H4 (cell line): ENCODE measurements around the gene CRACR2A. TPM values are rescaled to one million over a fixed set of nuclear protein-coding genes. Genes with fewer than 3 reads are reported as not detected.

Source experiments
- DNase-seq: peaks from one replicate; pipeline ENCODE4 v3.0.0-alpha.2; 2015; ENCODE audit warnings: low spot score
- total RNA-seq: library from RNA; depleted of rRNA; stranded (reverse); fragments of >200 nt; shearing (Covaris generic); gene quantifications from 2 replicates; pipeline ENCODE4 v1.2.3, GENCODE V29; 2014

The CRACR2A gene
- total RNA-seq, 1 experiment from 2014 or later: 0.10 TPM

GRCh38 chr12:3725388-3726115, 27.4 kb downstream of the CRACR2A start:
- DNase-seq: no peak

GRCh38 chr12:3723916-3724805, 28.7 kb downstream of the CRACR2A start:
- no peak for DNase-seq

GRCh38 chr12:3722368-3722767, 30.5 kb downstream of the CRACR2A start:
- DNase-seq: no peak

GRCh38 chr12:3720772-3721171, 32.1 kb downstream of the CRACR2A start:
- no peak for DNase-seq

GRCh38 chr12:3718100-3718499, 34.8 kb downstream of the CRACR2A start:
- no peak for DNase-seq

- no peak for DNase-seq
Measured at GRCh38 chr12:3717283-3717898, 35.5 kb downstream of the CRACR2A start.

- no peak for DNase-seq
Measured at GRCh38 chr12:3715999-3716398, 36.9 kb downstream of the CRACR2A start.

- no peak for DNase-seq
Measured at GRCh38 chr12:3713947-3714346, 39.0 kb downstream of the CRACR2A start.

- no peak for DNase-seq
Measured at GRCh38 chr12:3713483-3713882, 39.4 kb downstream of the CRACR2A start.

GRCh38 chr12:3712209-3712992, 40.5 kb downstream of the CRACR2A start:
- no peak for DNase-seq

- no peak for DNase-seq
Measured at GRCh38 chr12:3705354-3705675, 47.6 kb downstream of the CRACR2A start.

GRCh38 chr12:3704512-3705353, 48.2 kb downstream of the CRACR2A start:
- no peak for DNase-seq

- DNase-seq: no peak
Measured at GRCh38 chr12:3700861-3701260, 52.0 kb downstream of the CRACR2A start.

GRCh38 chr12:3698218-3698974, 54.5 kb downstream of the CRACR2A start:
- DNase-seq: peak; percentile 88

- DNase-seq: peak; percentile 25
Measured at GRCh38 chr12:3697311-3697870, 55.5 kb downstream of the CRACR2A start.

GRCh38 chr12:3694673-3695072, 58.2 kb downstream of the CRACR2A start:
- no peak for DNase-seq

GRCh38 chr12:3692616-3693365, 60.1 kb downstream of the CRACR2A start:
- no peak for DNase-seq

- no peak for DNase-seq
Measured at GRCh38 chr12:3686463-3686862, 66.4 kb downstream of the CRACR2A start.

- DNase-seq: no peak
Measured at GRCh38 chr12:3685830-3686229, 67.1 kb downstream of the CRACR2A start.
